Tibial nerve (tissue), 4 donors: ENCODE measurements around the gene SMIM14.

Experiments
- EP300 ChIP-seq, 2 donors: sonication (generic); formaldehyde crosslinking; IDR thresholded peaks; one replicate each; pipeline ENCODE4 v1.6.1; 2017; ENCODE audit warnings: antibody characterized with exemption in 2 of 2, mild to moderate bottlenecking in 1 of 2
- POLR2A ChIP-seq, 2 donors: fragments of 450-650 bp; IDR thresholded peaks; one replicate each; pipeline ENCODE4 v1.6.1; 2017; ENCODE audit warnings: antibody characterized with exemption in 2 of 2, mild to moderate bottlenecking in 2 of 2, moderate library complexity in 2 of 2
- TF ChIP-seq, protein P1 (sequence below), 5 experiments: fragments of 200-600 bp in 3 of 5; fragments of 450-650 bp in 2 of 5; sonication (generic) in 3 of 5; IDR thresholded peaks; one replicate each; pipeline ENCODE4 v1.5.1; 2016 to 2019; ENCODE audit warnings: antibody characterized with exemption in 5 of 5, mild to moderate bottlenecking in 3 of 5, moderate library complexity in 2 of 5

DNA sequence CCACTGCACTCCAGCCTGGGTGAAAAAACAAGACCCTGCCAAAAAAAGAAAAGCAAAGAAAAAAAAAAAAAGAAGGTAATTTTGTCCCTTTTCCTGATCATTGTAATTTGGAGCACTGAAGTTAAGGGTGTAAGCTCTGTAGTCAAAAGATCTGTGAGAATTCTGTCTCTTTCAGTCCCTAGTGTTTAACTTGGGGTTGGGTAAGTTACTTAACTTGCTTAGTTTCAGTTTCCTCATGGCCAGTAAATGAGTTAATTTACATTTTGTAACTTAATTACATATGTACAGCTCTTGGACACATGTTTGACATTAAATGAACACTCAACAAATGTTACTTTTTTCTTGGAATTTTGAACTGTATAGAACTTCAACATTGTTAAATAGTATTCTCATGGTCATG lies 48.3 kb upstream of the SMIM14 start:
- TF ChIP-seq EP300 (IDR thresholded peaks at IDR 0.05) (no peak), POLR2A (IDR thresholded peaks at IDR 0.05) (no peak)
- TF ChIP-seq, protein P1, sequence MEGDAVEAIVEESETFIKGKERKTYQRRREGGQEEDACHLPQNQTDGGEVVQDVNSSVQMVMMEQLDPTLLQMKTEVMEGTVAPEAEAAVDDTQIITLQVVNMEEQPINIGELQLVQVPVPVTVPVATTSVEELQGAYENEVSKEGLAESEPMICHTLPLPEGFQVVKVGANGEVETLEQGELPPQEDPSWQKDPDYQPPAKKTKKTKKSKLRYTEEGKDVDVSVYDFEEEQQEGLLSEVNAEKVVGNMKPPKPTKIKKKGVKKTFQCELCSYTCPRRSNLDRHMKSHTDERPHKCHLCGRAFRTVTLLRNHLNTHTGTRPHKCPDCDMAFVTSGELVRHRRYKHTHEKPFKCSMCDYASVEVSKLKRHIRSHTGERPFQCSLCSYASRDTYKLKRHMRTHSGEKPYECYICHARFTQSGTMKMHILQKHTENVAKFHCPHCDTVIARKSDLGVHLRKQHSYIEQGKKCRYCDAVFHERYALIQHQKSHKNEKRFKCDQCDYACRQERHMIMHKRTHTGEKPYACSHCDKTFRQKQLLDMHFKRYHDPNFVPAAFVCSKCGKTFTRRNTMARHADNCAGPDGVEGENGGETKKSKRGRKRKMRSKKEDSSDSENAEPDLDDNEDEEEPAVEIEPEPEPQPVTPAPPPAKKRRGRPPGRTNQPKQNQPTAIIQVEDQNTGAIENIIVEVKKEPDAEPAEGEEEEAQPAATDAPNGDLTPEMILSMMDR (IDR thresholded peaks at IDR 0.05): no peak
